ENCODE data around the gene SGCA.

DNA sequence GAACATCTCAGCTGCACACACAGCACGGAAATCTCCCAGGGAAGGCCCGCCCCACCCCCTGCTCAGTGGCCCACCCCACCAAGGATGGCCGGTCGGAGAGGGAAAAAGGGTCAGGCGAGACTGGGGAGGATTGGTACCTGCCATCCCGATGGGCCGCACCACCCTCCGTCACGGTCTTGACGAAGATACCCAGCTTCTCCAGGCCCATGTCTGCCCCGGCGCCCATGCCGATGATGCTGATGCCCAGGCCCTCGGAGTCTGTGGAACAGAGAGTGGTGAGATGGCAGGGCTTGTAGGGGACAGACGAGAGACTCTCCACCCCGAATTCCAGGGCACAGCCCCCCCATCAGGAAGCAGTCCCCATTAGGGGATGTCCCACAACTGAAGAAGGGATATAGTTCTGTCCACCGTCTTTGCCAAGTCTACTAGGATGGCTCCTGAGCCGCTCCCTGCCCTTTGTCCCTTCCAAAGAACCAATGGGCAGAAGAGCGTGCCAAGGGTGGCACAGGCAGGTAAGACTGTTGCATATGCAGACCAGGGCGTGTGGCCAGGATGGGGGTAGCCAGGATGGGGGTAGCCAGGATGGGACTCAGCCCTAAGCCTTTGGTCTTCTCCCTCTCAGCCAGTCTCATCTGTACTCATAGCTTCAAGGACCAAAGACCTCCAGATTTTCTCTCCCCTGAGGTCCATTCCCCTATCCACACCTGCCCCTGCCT, 22.2 kb upstream of the SGCA start:
- TF ChIP-seq SP1 (IDR thresholded peaks at IDR 0.05) (no peak), CTCF (IDR thresholded peaks at IDR 0.05; ENCODE audit: low read depth, low read length, missing input control) (no peak), FOXA1 (IDR thresholded peaks at IDR 0.05) (no peak), YY1 (IDR thresholded peaks at IDR 0.05) (no peak)
- TF ChIP-seq, protein P1, sequence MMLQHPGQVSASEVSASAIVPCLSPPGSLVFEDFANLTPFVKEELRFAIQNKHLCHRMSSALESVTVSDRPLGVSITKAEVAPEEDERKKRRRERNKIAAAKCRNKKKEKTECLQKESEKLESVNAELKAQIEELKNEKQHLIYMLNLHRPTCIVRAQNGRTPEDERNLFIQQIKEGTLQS (IDR thresholded peaks at IDR 0.05), result no peak

All from liver (tissue), 3 donors.